Heart right ventricle (tissue), 16 donors: ENCODE measurements around the gene SCARF1. TPM values are rescaled to one million over a fixed set of nuclear protein-coding genes. Genes with fewer than 3 reads are reported as not detected.

ENCODE experiments used
- ATAC-seq, 8 donors: fragments of 200-7000 bp; cut with Tn5 transposase; one replicate each; pipeline ENCODE4 v1.9.1; 2020; ENCODE audit warnings: mild to moderate bottlenecking in 8 of 8, moderate library complexity in 8 of 8, moderate number of reproducible peaks in 1 of 8
- DNase-seq, 2 donors: peaks; one replicate each; pipeline ENCODE4 v3.0.0-alpha.2; 2020
- H3K27ac ChIP-seq, 10 donors: fragments of 200-600 bp; sonication (generic) in 2 of 10; one replicate each; pipeline versions ENCODE4 v1.5.0 to v1.8.0; 2020 to 2022; ENCODE audit warnings: mild to moderate bottlenecking in 3 of 10
- H3K27me3 ChIP-seq, 7 donors: fragments of 200-600 bp; one replicate each; pipeline ENCODE4 v1.8.0; 2021 to 2022; ENCODE audit warnings: mild to moderate bottlenecking in 2 of 7
- H3K36me3 ChIP-seq, 9 donors: fragments of 200-600 bp; sonication (generic) in 1 of 9; one replicate each; pipeline versions ENCODE4 v1.5.0 to v1.8.0; 2020 to 2022; ENCODE audit warnings: mild to moderate bottlenecking in 2 of 9
- H3K4me1 ChIP-seq, 9 donors: fragments of 200-600 bp; sonication (generic) in 1 of 9; one replicate each; pipeline versions ENCODE4 v1.5.0 to v1.8.0; 2020 to 2022; ENCODE audit warnings: mild to moderate bottlenecking in 4 of 9
- H3K4me3 ChIP-seq, 10 donors: fragments of 200-600 bp; sonication (generic) in 2 of 10; one replicate each; pipeline versions ENCODE4 v1.5.0 to v1.8.0; 2020 to 2022; ENCODE audit warnings: mild to moderate bottlenecking in 7 of 10, moderate library complexity in 2 of 10
- H3K9me3 ChIP-seq, 11 donors: fragments of 200-600 bp in 10 of 11; sonication (generic) in 2 of 11; one replicate each; pipeline versions ENCODE4 v1.5.0 to v1.8.0; 2013 to 2022; ENCODE audit warnings: mild to moderate bottlenecking in 2 of 11, control low read depth in 1 of 11, moderate library complexity in 1 of 11
- CTCF ChIP-seq, 9 donors: fragments of 200-600 bp; sonication (generic) in 2 of 9; IDR thresholded peaks; one replicate each; pipeline versions ENCODE4 v1.5.0 to v1.8.0; 2021 to 2022; ENCODE audit warnings: antibody characterized with exemption in 9 of 9, mild to moderate bottlenecking in 5 of 9, moderate library complexity in 1 of 9
- WGBS, 2 donors: extraction: QIAGEN DNeasy Blood & Tissue Kit; methylation state at CpG; one replicate each; pipeline ENCODE4 v1.1.7; 2013; ENCODE audit warnings: inconsistent platforms in 1 of 2; 5-methylcytosine and 5-hydroxymethylcytosine counted together
- intact Hi-C, 10 donors: fragments of 100-400 bp; cut with DNase I; formaldehyde crosslinking; loops; one replicate each; pipeline versions ENCODE4 v1.11.1 to v1.14.2; 2022
- polyA plus RNA-seq, 2 donors: library from polyadenylated mRNA; stranded (reverse); fragments of 200-250 nt; gene quantifications; one replicate each; pipeline ENCODE4 v1.2.3, GENCODE V29; 2013
- total RNA-seq, 10 donors: library from RNA; stranded (reverse); fragmentation: NEBNext Ultra II Directional in 3 of 10; extraction: Animal tissue kit (Norgen Biotek cat#: 25700) in 3 of 10; gene quantifications; one replicate each; pipeline versions ENCODE4 v1.2.1 to v1.2.4, GENCODE V29; 2021 to 2023
- donor health status: Arrhythmogenic right ventricular cardiomyopathy.
- donor health status: ischemic (EF 13 %, LVEDD 7.1; RV severe dilation, severe dysfunction).
- donor health status: healthy with polysubstance abuse.
- donor health status: DM: no; HTN: yes; CAD: no.
- donor health status: DM: no; HTN: no; CAD: no.
- donor health status: ischemic (EF 25% LVEDD 6.9; RV normal size, moderate dysfunction).
- donor health status: ischemic (EF 25% LVEDD 5.7; RV mildly dilated, moderate dysfunction).
- donor health status: healthy.
- donor health status: DM: yes; HTN: yes; CAD: no.
- donor health status: Ischemic cardiomyopathy.
- donor health status: ischemic (EF 35%, LVEDD 5.7; RV mildly dilated, moderate dysfunction).
- donor health status: nonischemic (EF 11% LVEDD 7.7; RV severe dilation, severe dysfunction).
- donor health status: DM: yes; HTN: yes; CAD: no.
- donor health status: PGD.
- donor health status: ischemic (EF 29% LVEDD 5.4; RV normal size, mild dysfunction).
- donor health status: nonischemic (EF 23%, LVEDD 6.1; RV moderate dilation, normal function).

SCARF1 gene
- total and polyA plus RNA-seq, 12 donors = 7.6 to 22.6 (median 13.2) TPM

- DNase-seq (no peak), ATAC-seq (no peak)
- intact Hi-C loops = no loop called here
- no peaks in the 10 kb centered on the region for H3K27me3 ChIP-seq
- WGBS, 2 donors = 85 to 95% methylated on average over 7 of the region's 7 CpGs
- H3K4me1 ChIP-seq = peaks cover 0 to 28% (median 24%) of the 10 kb centered on the region in 9 donors
- H3K27ac ChIP-seq = no peak overlapping the region
- TF ChIP-seq CTCF (IDR thresholded peaks at IDR 0.05) = no peak
- H3K36me3 ChIP-seq = peaks cover 4 to 25% (median 21%) of the 10 kb centered on the region in 9 donors
- H3K4me3 ChIP-seq = no peak overlapping the region
- no peaks in the 10 kb centered on the region for H3K9me3 ChIP-seq
Observed at GRCh38 chr17:1686086-1686485, 40.6 kb upstream of the SCARF1 start.

- WGBS, 2 donors = 0 to 1% methylated on average over 72 of the region's 72 CpGs
Observed at GRCh38 chr17:1684378-1685189, 39.1 kb upstream of the SCARF1 start, which contains the start of gene PRPF8. PRPF8 (minus strand) TSS chr17:1684867; CDS start chr17:1684571, 296 bp downstream.

GRCh38 chr17:1683459-1683858 is 37.9 kb upstream of the SCARF1 start:
- H3K9me3 ChIP-seq = no peaks in the 10 kb centered on the region
- peaks cover 15 to 51% (median 48%) of the 10 kb centered on the region in 9 donors for H3K36me3 ChIP-seq
- intact Hi-C loops = loop anchor here in 1 of 10 donors (5.0 kb wide), 1 partner anchor 99 kb away; no protein-coding TSS in a partner anchor
- TF ChIP-seq CTCF (IDR thresholded peaks at IDR 0.05) = no peak
- no peak for DNase-seq
- ATAC-seq = no peak
- WGBS, 2 donors = 76 to 84% methylated on average over 5 of the region's 5 CpGs
- H3K27ac ChIP-seq = peak overlapping the region in 7 of 10 donors; percentile 81 to 98 (median 96)
- no peaks in the 10 kb centered on the region for H3K27me3 ChIP-seq
- H3K4me1 ChIP-seq = peaks cover 0 to 28% (median 24%) of the 10 kb centered on the region in 9 donors
- H3K4me3 ChIP-seq = peak overlapping the region; percentile 48 to 98 (median 86)

More at GRCh38 chr17:1684378-1685189, 39.1 kb upstream of the SCARF1 start, which contains the start of gene PRPF8:
- H3K27ac ChIP-seq = peak within 1 kb of the TSS; percentile 81 to 98 (median 95)
- peaks cover 0 to 28% (median 24%) of the 10 kb centered on the region in 9 donors for H3K4me1 ChIP-seq
- intact Hi-C loops = loop anchor here in 5 of 10 donors (1.0 to 5.0 kb wide), 5 partner anchors 16 to 98 kb away; partner anchors contain the start of gene TLCD2 (in 1 of the 5)
- H3K36me3 ChIP-seq = peaks cover 6 to 40% (median 36%) of the 10 kb centered on the region in 9 donors
- H3K27me3 ChIP-seq = no peaks in the 10 kb centered on the region
- peak; percentile 99 to 100 (median 100) for ATAC-seq
- no peaks in the 10 kb centered on the region for H3K9me3 ChIP-seq
- TF ChIP-seq CTCF (IDR thresholded peaks at IDR 0.05) = peak in 1 of 9 donors; percentile 3
- H3K4me3 ChIP-seq = peak within 1 kb of the TSS; percentile 48 to 98 (median 86)
- DNase-seq = peak; percentile 98

GRCh38 chr17:1676401-1676800 is 30.9 kb upstream of the SCARF1 start:
- no peak overlapping the region for H3K4me3 ChIP-seq
- intact Hi-C loops = loop anchor here in 1 of 10 donors (5.0 kb wide), 1 partner anchor 36 kb away; the partner anchor contains the start of gene TLCD2
- no peaks in the 10 kb centered on the region for H3K4me1 ChIP-seq
- 91 to 95% methylated on average over 13 of the region's 13 CpGs for WGBS, 2 donors
- no peak for TF ChIP-seq CTCF (IDR thresholded peaks at IDR 0.05)
- ATAC-seq (no peak), DNase-seq (no peak)
- peaks cover 36 to 100% (median 100%) of the 10 kb centered on the region in 9 donors for H3K36me3 ChIP-seq
- no peaks in the 10 kb centered on the region for H3K27me3 ChIP-seq
- H3K9me3 ChIP-seq = no peaks in the 10 kb centered on the region
- H3K27ac ChIP-seq = no peak overlapping the region
